Sigmoid colon (tissue), 4 donors: ENCODE data around the gene CMSS1.

Experiments
- CTCF ChIP-seq, 4 experiments: fragments of 450-650 bp in 3 of 4; fragments of 200-600 bp in 1 of 4; IDR thresholded peaks; one replicate each; pipeline ENCODE4 v1.5.1; 2016 to 2019; ENCODE audit warnings: antibody characterized with exemption in 4 of 4, mild to moderate bottlenecking in 3 of 4, moderate library complexity in 2 of 4
- EP300 ChIP-seq, 4 donors: sonication (generic); formaldehyde crosslinking; IDR thresholded peaks; one replicate each; pipeline ENCODE4 v1.6.1; 2017; ENCODE audit warnings: antibody characterized with exemption in 4 of 4
- POLR2A ChIP-seq, 2 donors: fragments of 450-650 bp; IDR thresholded peaks; one replicate each; pipeline ENCODE4 v1.6.1; 2016; ENCODE audit warnings: antibody characterized with exemption in 2 of 2, mild to moderate bottlenecking in 2 of 2, moderate library complexity in 2 of 2
- POLR2AphosphoS5 ChIP-seq, 4 donors: sonication (generic); formaldehyde crosslinking; IDR thresholded peaks; one replicate each; pipeline ENCODE4 v1.6.1; 2017; ENCODE audit warnings: antibody characterized with exemption in 4 of 4

GRCh38 chr3:99810403-99810802 lies 7.3 kb upstream of the CMSS1 start:
- no peak for TF ChIP-seq CTCF (IDR thresholded peaks at IDR 0.05)
- no peak for TF ChIP-seq POLR2AphosphoS5 (IDR thresholded peaks at IDR 0.05)
- no peak for TF ChIP-seq POLR2A (IDR thresholded peaks at IDR 0.05)
- TF ChIP-seq EP300 (IDR thresholded peaks at IDR 0.05): no peak
